MCF 10A (cell line): ENCODE results near the gene RNASE7. TPM values are rescaled to one million over a fixed set of nuclear protein-coding genes. Genes with fewer than 3 reads are reported as not detected.

Experiments
- BruUV-seq: library from RNA; stranded (reverse); fragments of 400-500 nt; replicated peaks from 2 replicates; lab custom pipeline; 2021; lab: Mats Ljungman, UMichigan
- CTCF ChIA-PET: fragments of 300-600 bp; sonication (Branson Sonifier 250); formaldehyde crosslinking; extraction: SDS; loops from one replicate; lab custom pipeline; 2021; ENCODE audit warnings: antibody characterized with exemption, inconsistent platforms; lab: Yijun Ruan, JAX
- POLR2A ChIA-PET: fragments of 300-600, 350-650 bp; sonication (Branson Sonifier 250); formaldehyde crosslinking; extraction: SDS; loops from one replicate; lab custom pipeline; 2020; ENCODE audit warnings: antibody characterized with exemption, inconsistent platforms; lab: Yijun Ruan, JAX
- DNase-seq: peaks from one replicate; pipeline ENCODE4 v3.0.0-alpha.2; 2018; ENCODE audit not compliant: unreplicated experiment
- H3K27ac Mint-ChIP-seq: one replicate; pipeline ENCODE4 v1.8.0; 2022; ENCODE audit warnings: mild to moderate bottlenecking, low read depth, mixed read lengths; ENCODE audit not compliant: unreplicated experiment
- H3K27me3 Mint-ChIP-seq: one replicate; pipeline ENCODE4 v1.8.0; 2022; ENCODE audit warnings: mixed read lengths; ENCODE audit not compliant: insufficient read depth, unreplicated experiment
- H3K36me3 Mint-ChIP-seq: one replicate; pipeline ENCODE4 v1.8.0; 2022; ENCODE audit warnings: mild to moderate bottlenecking, moderate library complexity, mixed read lengths; ENCODE audit not compliant: insufficient read depth, unreplicated experiment
- H3K4me1 Mint-ChIP-seq: one replicate; pipeline ENCODE4 v1.8.0; 2022; ENCODE audit warnings: mixed read lengths; ENCODE audit not compliant: insufficient read depth, unreplicated experiment
- H3K4me3 Mint-ChIP-seq: one replicate; pipeline ENCODE4 v1.8.0; 2022; ENCODE audit warnings: mild to moderate bottlenecking, moderate library complexity, mixed read lengths; ENCODE audit not compliant: unreplicated experiment
- H3K9me3 Mint-ChIP-seq: one replicate; pipeline ENCODE4 v1.8.0; 2022; ENCODE audit warnings: mixed read lengths; ENCODE audit not compliant: unreplicated experiment
- CTCF ChIP-seq: fragments of 200-600 bp; IDR thresholded peaks from one replicate; pipeline ENCODE4 v1.8.0; 2022; ENCODE audit warnings: antibody characterized with exemption, mild to moderate bottlenecking; ENCODE audit not compliant: unreplicated experiment
- intact Hi-C: fragments of 100-400 bp; cut with micrococcal nuclease; formaldehyde crosslinking; loops from 2 replicates; pipeline ENCODE4 v1.14.1; 2022
- total RNA-seq: library from RNA; stranded (reverse); gene quantifications from 2 replicates; pipeline ENCODE4 v1.2.3, GENCODE V29; 2022

Gene RNASE7
- total RNA-seq, 1 experiment from 2014 or later, result 10.9 TPM

DNA sequence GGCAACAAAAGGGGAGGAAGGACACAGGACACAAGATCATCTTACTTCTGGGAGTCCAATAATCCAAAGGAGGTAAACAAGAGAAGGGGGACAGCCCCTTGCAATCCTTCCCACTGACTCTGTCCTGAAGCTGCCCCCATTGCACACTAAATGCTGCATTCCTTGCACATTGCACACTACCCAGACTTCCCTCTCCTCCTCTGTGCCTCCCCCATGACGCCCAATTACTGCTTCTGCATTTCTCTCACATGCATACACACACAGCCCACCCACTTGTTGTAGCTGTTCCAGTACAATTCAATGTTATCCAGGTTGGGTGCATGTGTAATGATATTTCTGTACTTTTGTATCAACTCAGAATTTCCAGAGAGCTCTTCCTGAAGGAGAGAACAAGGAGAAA lies 22.8 kb upstream of the RNASE7 start:
- Mint-ChIP-seq H3K27me3 (peaks cover 21% of the 10 kb centered on the region), H3K4me3 (no peak overlapping the region), H3K4me1 (peaks cover 7% of the 10 kb centered on the region), H3K9me3 (no peaks in the 10 kb centered on the region), H3K27ac (no peak overlapping the region), H3K36me3 (no peaks in the 10 kb centered on the region)
- intact Hi-C loops, result no loop called here
- ChIA-PET CTCF (interaction anchor here (1.0 to 14.8 kb wide), 10 partner anchors 8 to 183 kb away, joined by 3 to 391 read pairs (median 14); partner anchors contain the start of genes RNASE7, SLC39A2 and TMEM253), POLR2A (no interaction called here)
- TF ChIP-seq CTCF, result no peak
- no TSS peak for BruUV-seq
- DNase-seq, result no peak

- peaks cover 20% of the 10 kb centered on the region for H3K27me3 Mint-ChIP-seq
- DNase-seq, result no peak
- no peaks in the 10 kb centered on the region for H3K36me3 Mint-ChIP-seq
- ChIA-PET CTCF (interaction anchor here (0.7 to 14.8 kb wide), 9 partner anchors 11 to 87 kb away, joined by 4 to 391 read pairs (median 7); partner anchors contain the start of genes RNASE7 and TMEM253), POLR2A (interaction anchor here (0.6 to 0.8 kb wide), 2 partner anchors 16 to 19 kb away, joined by 3 read pairs; no protein-coding TSS in a partner anchor)
- H3K4me3 Mint-ChIP-seq, result no peak overlapping the region
- no peak overlapping the region for H3K27ac Mint-ChIP-seq
- no peaks in the 10 kb centered on the region for H3K9me3 Mint-ChIP-seq
- intact Hi-C loops, result no loop called here
- H3K4me1 Mint-ChIP-seq, result no peaks in the 10 kb centered on the region
- no peak for TF ChIP-seq CTCF
- no TSS peak for BruUV-seq
Observed at GRCh38 chr14:21020977-21021545, 21.1 kb upstream of the RNASE7 start.

DNA sequence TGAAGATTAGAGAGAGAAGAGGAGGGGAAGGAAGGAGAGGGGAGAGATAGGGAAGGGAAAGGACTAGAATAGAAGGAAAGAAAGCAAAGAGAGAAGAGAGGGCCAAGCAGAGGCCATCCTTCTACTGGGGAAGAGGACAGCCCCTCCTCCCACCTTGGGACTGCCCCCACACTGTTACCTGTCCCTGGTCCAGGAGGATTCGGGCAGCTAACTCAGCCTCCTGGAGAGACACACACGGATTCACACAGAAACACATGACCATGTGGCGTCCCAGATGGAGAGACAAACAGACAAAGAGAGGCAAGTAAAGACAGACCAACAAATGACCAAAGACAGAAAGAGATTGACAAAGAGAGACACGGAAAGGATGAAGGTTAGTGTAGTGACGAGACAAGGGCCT lies 19.5 kb upstream of the RNASE7 start:
- no peak overlapping the region for H3K27ac Mint-ChIP-seq
- H3K27me3 Mint-ChIP-seq, result peaks cover 20% of the 10 kb centered on the region
- CTCF ChIA-PET, result interaction anchor here (1.2 to 14.8 kb wide), 5 partner anchors 8 to 167 kb away, joined by 4 to 391 read pairs (median 25); partner anchors contain the start of gene RNASE7

More for the DNA sequence above, 19.5 kb upstream of the RNASE7 start:
- Mint-ChIP-seq H3K4me1 (no peaks in the 10 kb centered on the region), H3K36me3 (no peaks in the 10 kb centered on the region), H3K4me3 (no peak overlapping the region), H3K9me3 (no peaks in the 10 kb centered on the region)
- intact Hi-C loops, result no loop called here
- no peak for DNase-seq
- TF ChIP-seq CTCF, result no peak
- POLR2A ChIA-PET, result interaction anchor here (0.6 kb wide), 1 partner anchor 61 kb away, joined by 5 read pairs; no protein-coding TSS in a partner anchor
- BruUV-seq, result no TSS peak
